IMR-90 (cell line): ENCODE measurements around the gene ZKSCAN7. TPM values are rescaled to one million over a fixed set of nuclear protein-coding genes. Genes with fewer than 3 reads are reported as not detected.

Experiments
- ATAC-seq: fragments of 200-7000 bp; cut with Tn5 transposase; 2 replicates; pipeline ENCODE4 v1.9.1; 2020; ENCODE audit warnings: low read depth, mild to moderate bottlenecking, moderate library complexity
- BruUV-seq: library from RNA; stranded (reverse); fragments of 400-500 nt; replicated peaks from 2 replicates; lab custom pipeline; 2021; lab: Mats Ljungman, UMichigan
- CTCF ChIA-PET: fragments of 300-600 bp; formaldehyde crosslinking; extraction: SDS; loops from one replicate; lab custom pipeline; 2021; ENCODE audit warnings: antibody characterized with exemption; lab: Yijun Ruan, JAX
- POLR2A ChIA-PET: fragments of 300-600 bp; sonication (Branson Sonifier 250); formaldehyde crosslinking; loops from one replicate; lab custom pipeline; 2022; ENCODE audit warnings: antibody characterized with exemption; ENCODE audit not compliant: unreplicated experiment; lab: Charles Lee
- DNase-seq: peaks from one replicate; pipeline ENCODE4 v3.0.0; 2013
- H2AFZ ChIP-seq: replicated peaks from 2 replicates; pipeline ENCODE3; 2013; ENCODE audit warnings: low read length, mild to moderate bottlenecking; ENCODE audit not compliant: poor library complexity
- H2AK5ac ChIP-seq: 2 replicates; pipeline ENCODE4 v1.6.1; 2013; ENCODE audit warnings: low read depth, low read length, inconsistent platforms
- H2AK9ac ChIP-seq: replicated peaks from 2 replicates; pipeline ENCODE3; 2013; ENCODE audit warnings: mild to moderate bottlenecking, low read depth, low read length, moderate library complexity; ENCODE audit not compliant: poor library complexity
- H2BK120ac ChIP-seq: 2 replicates; pipeline ENCODE4 v1.6.1; 2013; ENCODE audit warnings: low read depth, low read length, inconsistent platforms
- H2BK15ac ChIP-seq: 3 replicates; pipeline ENCODE4 v1.6.1; 2013; ENCODE audit warnings: low read depth, low read length, inconsistent platforms
- H2BK20ac ChIP-seq: 2 replicates; pipeline ENCODE4 v1.6.1; 2013; ENCODE audit warnings: low read depth, mild to moderate bottlenecking, inconsistent platforms, low read length, moderate library complexity
- H2BK5ac ChIP-seq: 2 replicates; pipeline ENCODE4 v1.6.1; 2013; ENCODE audit warnings: mild to moderate bottlenecking, low read depth, low read length, inconsistent platforms; ENCODE audit not compliant: poor library complexity, severe bottlenecking
- H3K14ac ChIP-seq: replicated peaks from 2 replicates; pipeline ENCODE4 v1.6.1; 2013; ENCODE audit warnings: low read depth, low read length, inconsistent platforms
- H3K18ac ChIP-seq: 2 replicates; pipeline ENCODE4 v1.6.1; 2013; ENCODE audit warnings: low read depth, low read length, control low read depth
- H3K23ac ChIP-seq: 2 replicates; pipeline ENCODE4 v1.6.1; 2013; ENCODE audit warnings: low read depth, low read length, inconsistent platforms
- H3K27ac ChIP-seq: 2 replicates; pipeline ENCODE4 v1.5.1; 2013; ENCODE audit warnings: mild to moderate bottlenecking, control low read depth, low read length; ENCODE audit not compliant: insufficient read depth
- H3K27me3 ChIP-seq: 2 replicates; pipeline ENCODE4 v1.6.1; 2013; ENCODE audit warnings: low read length; ENCODE audit not compliant: control insufficient read depth, insufficient read depth
- H3K36me3 ChIP-seq: 2 replicates; pipeline ENCODE4 v1.6.1; 2013; ENCODE audit warnings: low read length, mixed read lengths; ENCODE audit not compliant: control insufficient read depth, insufficient read depth
- H3K4ac ChIP-seq: 2 replicates; pipeline ENCODE4 v1.6.1; 2013; ENCODE audit warnings: low read depth, low read length, inconsistent platforms
- H3K4me1 ChIP-seq: 2 replicates; pipeline ENCODE4 v1.6.1; 2013; ENCODE audit warnings: low read length, mixed read lengths; ENCODE audit not compliant: control insufficient read depth, insufficient read depth
- H3K4me2 ChIP-seq: 2 replicates; pipeline ENCODE4 v1.6.1; 2013; ENCODE audit warnings: low read depth, mild to moderate bottlenecking, control low read depth, low read length, moderate library complexity
- H3K4me3 ChIP-seq: 2 replicates; pipeline ENCODE4 v1.5.1; 2013; ENCODE audit warnings: low read depth, mild to moderate bottlenecking, control low read depth, low read length, moderate library complexity; ENCODE audit not compliant: insufficient read depth
- H3K56ac ChIP-seq: 2 replicates; pipeline ENCODE4 v1.6.1; 2013; ENCODE audit warnings: low read length, inconsistent platforms; ENCODE audit not compliant: insufficient read depth; ENCODE audit errors: extremely low read depth
- H3K79me1 ChIP-seq, 2 experiments: 2 replicates each; pipeline ENCODE4 v1.6.1; 2013; ENCODE audit warnings: low read length in 2 of 2, inconsistent platforms in 1 of 2, low read depth in 1 of 2
- H3K9ac ChIP-seq: 2 replicates; pipeline ENCODE4 v1.6.1; 2013; ENCODE audit warnings: low read depth, low read length, control low read depth
- H3K9me1 ChIP-seq: 2 replicates; pipeline ENCODE4 v1.6.1; 2013; ENCODE audit warnings: low read length, inconsistent platforms; ENCODE audit not compliant: insufficient read depth
- H3K9me3 ChIP-seq: 2 replicates; pipeline ENCODE4 v1.6.1; 2013; ENCODE audit warnings: low read length; ENCODE audit not compliant: control insufficient read depth, insufficient read depth
- H4K20me1 ChIP-seq: 2 replicates; pipeline ENCODE4 v1.6.1; 2013; ENCODE audit warnings: low read length, inconsistent platforms; ENCODE audit not compliant: insufficient read depth
- H4K5ac ChIP-seq: 2 replicates; pipeline ENCODE4 v1.6.1; 2013; ENCODE audit warnings: mild to moderate bottlenecking, low read depth, low read length, control low read depth
- H4K8ac ChIP-seq, 2 experiments: 2 replicates each; pipeline ENCODE4 v1.6.1; 2013; ENCODE audit warnings: low read depth in 2 of 2, low read length in 2 of 2, control low read depth in 1 of 2, inconsistent platforms in 1 of 2
- H4K91ac ChIP-seq: 2 replicates; pipeline ENCODE4 v1.6.1; 2013; ENCODE audit warnings: low read depth, low read length, inconsistent platforms; ENCODE audit not compliant: insufficient read depth
- BHLHE40 ChIP-seq: fragments of 150-350 bp; IDR thresholded peaks from 2 replicates; pipeline ENCODE4 v1.6.1; 2016; ENCODE audit warnings: mild to moderate bottlenecking, low read depth, low read length
- CEBPB ChIP-seq: IDR thresholded peaks from 2 replicates; pipeline ENCODE4 v1.6.1; 2012; ENCODE audit warnings: low read depth, low read length, improper control_type of control experiment
- CHD1 ChIP-seq: IDR thresholded peaks from 2 replicates; pipeline ENCODE4 v1.6.1; 2012; ENCODE audit warnings: low read depth, low read length, improper control_type of control experiment
- ELK1 ChIP-seq: fragments of 150-350 bp; IDR thresholded peaks from 2 replicates; pipeline ENCODE4 v1.6.1; 2016; ENCODE audit warnings: low read depth, mild to moderate bottlenecking, low read length, moderate library complexity, borderline replicate concordance
- FOS ChIP-seq: fragments of 150-350 bp; IDR thresholded peaks from 2 replicates; pipeline ENCODE4 v1.6.1; 2016; ENCODE audit warnings: low read depth, low read length
- MAZ ChIP-seq: IDR thresholded peaks from 2 replicates; pipeline ENCODE4 v1.6.1; 2012; ENCODE audit warnings: low read depth, mild to moderate bottlenecking, low read length, improper control_type of control experiment, moderate library complexity, borderline replicate concordance
- RAD21 ChIP-seq: IDR thresholded peaks from 2 replicates; pipeline ENCODE4 v1.6.1; 2012; ENCODE audit warnings: low read length, improper control_type of control experiment
- RCOR1 ChIP-seq: IDR thresholded peaks from 2 replicates; pipeline ENCODE4 v1.6.1; 2012; ENCODE audit warnings: mild to moderate bottlenecking, low read length, improper control_type of control experiment; ENCODE audit not compliant: insufficient replicate concordance
- RFX5 ChIP-seq: IDR thresholded peaks from 2 replicates; pipeline ENCODE4 v1.8.0; 2012; ENCODE audit warnings: low read depth, mild to moderate bottlenecking, low read length, moderate library complexity
- SMC3 ChIP-seq: fragments of 150-350 bp; IDR thresholded peaks from 2 replicates; pipeline ENCODE4 v1.6.1; 2016; ENCODE audit warnings: low read depth, mild to moderate bottlenecking, antibody characterized with exemption, low read length, moderate library complexity
- USF2 ChIP-seq: fragments of 150-350 bp; IDR thresholded peaks from 2 replicates; pipeline ENCODE4 v1.6.1; 2017; ENCODE audit warnings: mild to moderate bottlenecking, antibody characterized with exemption, low read length, low read depth
- WGBS, 2 experiments: methylation state at CpG; one replicate each; pipeline versions ENCODE4 v1.1.5 to v1.1.7; 2013; ENCODE audit warnings: missing lambda C conversion rate in 2 of 2; ENCODE audit not compliant: insufficient read length in 1 of 2; ENCODE audit errors: extremely low coverage in 2 of 2; 5-methylcytosine and 5-hydroxymethylcytosine counted together
- dilution Hi-C: fragments of 300-500 bp; cut with HindIII; formaldehyde crosslinking; loops from one replicate; pipeline ENCODE4 v1.14.3; 2018; ENCODE audit warnings: low sequenced_read_pairs; ENCODE audit not compliant: unreplicated experiment
- in situ Hi-C: fragments of 300-500 bp; cut with MboI; formaldehyde crosslinking; loops from 3 replicates; pipeline ENCODE4 v1.14.3; 2019; ENCODE audit warnings: low sequenced_read_pairs, inconsistent platforms, mixed read lengths
- intact Hi-C: fragments of 100-400 bp; cut with micrococcal nuclease; formaldehyde crosslinking; loops from 2 replicates; pipeline ENCODE4 v1.10.0; 2022
- polyA plus RNA-seq, 3 experiments: library from polyadenylated mRNA; depleted of rRNA; stranded (reverse); fragments of >200 nt; gene quantifications; 2 replicates each; pipeline ENCODE4 v1.2.3, GENCODE V29; 2012; ENCODE audit warnings: low replicate concordance in 1 of 3
- total RNA-seq: library from RNA; depleted of rRNA; stranded (reverse); fragments of >200 nt; gene quantifications from 2 replicates; pipeline ENCODE4 v1.2.3, GENCODE V29; 2012

ZKSCAN7 gene
- total and polyA plus RNA-seq, 2 of the 4 experiments (the other 2 are of a cell fraction): 2.6 to 4.7 TPM

- BruUV-seq: no TSS peak
- DNase-seq: no peak
- no peaks in the 10 kb centered on the region for H3K9me1 ChIP-seq
- H4K5ac ChIP-seq: no peak overlapping the region
- H2BK20ac ChIP-seq: no peak overlapping the region
- no peak overlapping the region for H3K4me2 ChIP-seq
- H2AK9ac ChIP-seq: no peak overlapping the region
- no peak overlapping the region for H3K23ac ChIP-seq
- H3K36me3 ChIP-seq: peaks cover 19% of the 10 kb centered on the region
- H3K14ac ChIP-seq: no peak overlapping the region
- ATAC-seq: no peak
- no peak overlapping the region for H2BK5ac ChIP-seq
- H3K56ac ChIP-seq: no peak overlapping the region
- H3K9ac ChIP-seq: no peak overlapping the region
- no peak for TF ChIP-seq USF2
- no peak for TF ChIP-seq RAD21
- TF ChIP-seq RCOR1: no peak
- TF ChIP-seq BHLHE40: no peak
- TF ChIP-seq SMC3: no peak
- no peak for TF ChIP-seq MAZ
- no peak for TF ChIP-seq CHD1
- TF ChIP-seq CEBPB: no peak
- no peak for TF ChIP-seq RFX5
- TF ChIP-seq FOS: no peak
- TF ChIP-seq ELK1: no peak
- no peak overlapping the region for H2BK120ac ChIP-seq
- H4K20me1 ChIP-seq: no peaks in the 10 kb centered on the region
- dilution Hi-C loops: no loop called here
- intact Hi-C loops: no loop called here
- no peak overlapping the region for H4K8ac ChIP-seq
- no peak overlapping the region for H2AFZ ChIP-seq
- POLR2A ChIA-PET: no interaction called here
- H4K91ac ChIP-seq: no peak overlapping the region
- peaks cover 13 to 18% of the 10 kb centered on the region in 2 experiments; a peak in 3 of 4 replicates for H3K79me1 ChIP-seq
- H3K4me3 ChIP-seq: no peak overlapping the region
- in situ Hi-C loops: no loop called here
- no peak overlapping the region for H3K4ac ChIP-seq
- peaks cover 4% of the 10 kb centered on the region; the same call in 1 of the 2 replicates for H3K4me1 ChIP-seq
- H3K18ac ChIP-seq: no peak overlapping the region
- H3K9me3 ChIP-seq: peaks cover 11% of the 10 kb centered on the region; the same call in 1 of the 2 replicates
- CTCF ChIA-PET: no interaction called here
- H2AK5ac ChIP-seq: no peak overlapping the region
- H3K27ac ChIP-seq: no peak overlapping the region
- no peak overlapping the region for H2BK15ac ChIP-seq
- 88% methylated on average over 5 of the region's 9 CpGs; no CpG with 5 or more reads in 1 of the 2 experiments for WGBS, 2 experiments
- H3K27me3 ChIP-seq: no peaks in the 10 kb centered on the region
Observed at GRCh38 chr3:44557074-44557473, 2.1 kb downstream of the ZKSCAN7 start.
